GM21786 (cell line): ENCODE data around the gene AGAP1.

ENCODE experiments used
- ATAC-seq: cut with Tn5 transposase; IDR thresholded peaks from one replicate; pipeline ENCODE4 v1.9.1; 2021; ENCODE audit not compliant: unreplicated experiment

AGAP1 gene

DNA sequence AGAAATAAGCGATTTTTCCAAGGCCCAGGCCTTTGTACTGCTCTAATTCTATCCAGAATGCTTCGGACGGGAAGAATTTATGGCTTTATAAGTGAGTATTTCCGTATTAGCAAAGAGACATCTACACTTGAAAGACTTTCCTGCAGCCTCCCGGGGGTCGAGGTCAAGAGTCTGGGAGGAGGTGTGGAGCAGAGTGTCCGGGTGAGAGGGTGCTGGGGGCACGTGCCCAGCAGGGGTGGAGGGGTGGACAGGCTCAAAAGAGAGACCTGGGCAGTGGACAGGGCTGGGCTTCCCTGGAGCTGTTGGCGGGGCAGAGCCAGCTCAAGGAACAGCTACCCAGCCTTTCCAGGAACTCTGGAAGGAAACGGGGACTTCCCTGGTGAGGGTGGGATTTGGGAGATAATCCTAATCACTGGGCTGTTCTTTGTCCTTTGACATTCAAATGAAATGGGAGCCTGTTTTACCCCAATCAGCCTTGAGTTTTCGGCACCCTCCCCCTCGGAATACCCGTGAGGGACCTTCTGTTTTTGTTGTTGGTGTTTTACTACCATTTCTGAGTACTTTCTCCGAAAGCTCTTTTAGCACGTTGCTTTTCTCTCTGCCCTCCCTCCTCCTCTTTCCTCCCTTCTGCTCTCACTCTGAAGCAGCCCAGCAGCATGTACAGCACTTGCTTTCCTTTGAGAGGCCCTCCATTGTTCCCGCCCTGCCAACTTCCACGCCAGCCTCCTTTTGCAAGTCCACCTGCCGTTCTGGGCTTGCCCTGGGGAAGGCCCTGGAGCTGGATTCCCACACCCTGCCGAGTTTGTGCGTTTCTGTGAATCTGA is 164.7 kb downstream of the AGAP1 start:
- no peak for ATAC-seq

DNA sequence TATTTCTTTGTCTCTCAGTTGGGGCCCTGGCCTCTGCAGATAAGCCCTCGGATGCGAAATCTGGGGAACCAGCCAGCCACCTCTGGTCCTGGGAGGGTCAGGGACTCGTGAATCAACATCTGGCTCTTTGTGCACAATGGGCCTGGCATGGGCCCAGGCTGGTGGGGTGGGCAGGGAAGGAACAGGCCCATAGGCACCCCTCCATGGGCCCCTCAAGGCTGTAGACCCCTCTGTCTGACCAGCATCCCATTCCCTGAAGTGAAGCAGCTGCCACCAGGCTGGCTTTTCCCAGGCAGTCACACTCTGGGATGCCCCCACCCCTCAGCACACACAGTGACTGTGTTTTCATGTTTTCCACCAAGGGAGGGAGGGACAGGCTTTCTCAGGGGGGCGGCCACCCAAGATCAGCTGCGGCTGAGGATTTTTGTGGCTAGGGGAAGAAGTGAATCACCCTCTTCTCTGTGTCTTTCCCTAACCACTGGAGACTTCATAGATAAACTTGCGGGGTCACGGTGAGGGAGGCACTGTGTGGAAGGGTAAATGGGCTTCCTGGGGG is 166.0 kb downstream of the AGAP1 start:
- no peak for ATAC-seq

DNA sequence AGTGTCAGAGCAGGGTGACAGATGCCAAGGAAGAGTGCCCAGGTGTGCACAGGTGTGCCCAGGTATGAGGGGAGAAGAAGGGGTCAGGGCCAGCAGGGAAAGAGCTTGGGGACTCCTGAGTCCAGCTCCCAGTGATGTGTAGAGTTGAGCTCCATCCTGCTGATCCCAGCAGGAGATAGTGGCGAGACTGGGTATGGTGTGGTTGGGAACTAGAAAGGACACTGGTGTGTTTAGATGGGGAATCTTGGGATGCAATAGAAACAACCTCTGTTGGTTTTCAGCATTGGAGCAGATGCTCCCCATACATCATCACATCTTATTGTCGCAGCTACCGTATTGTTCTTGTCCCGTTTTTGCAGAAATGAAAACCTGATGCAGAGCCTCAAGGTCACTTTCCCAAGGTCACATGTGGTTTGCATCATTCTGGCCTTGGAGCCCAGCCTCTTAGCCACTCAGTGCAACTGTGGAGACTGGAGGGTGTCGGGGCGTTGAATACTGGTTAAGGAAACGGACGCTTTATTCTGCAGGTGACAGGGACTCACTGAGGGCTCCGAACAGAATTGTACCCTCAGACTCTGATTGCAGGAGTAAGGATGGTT is 166.7 kb downstream of the AGAP1 start:
- ATAC-seq: no peak

DNA sequence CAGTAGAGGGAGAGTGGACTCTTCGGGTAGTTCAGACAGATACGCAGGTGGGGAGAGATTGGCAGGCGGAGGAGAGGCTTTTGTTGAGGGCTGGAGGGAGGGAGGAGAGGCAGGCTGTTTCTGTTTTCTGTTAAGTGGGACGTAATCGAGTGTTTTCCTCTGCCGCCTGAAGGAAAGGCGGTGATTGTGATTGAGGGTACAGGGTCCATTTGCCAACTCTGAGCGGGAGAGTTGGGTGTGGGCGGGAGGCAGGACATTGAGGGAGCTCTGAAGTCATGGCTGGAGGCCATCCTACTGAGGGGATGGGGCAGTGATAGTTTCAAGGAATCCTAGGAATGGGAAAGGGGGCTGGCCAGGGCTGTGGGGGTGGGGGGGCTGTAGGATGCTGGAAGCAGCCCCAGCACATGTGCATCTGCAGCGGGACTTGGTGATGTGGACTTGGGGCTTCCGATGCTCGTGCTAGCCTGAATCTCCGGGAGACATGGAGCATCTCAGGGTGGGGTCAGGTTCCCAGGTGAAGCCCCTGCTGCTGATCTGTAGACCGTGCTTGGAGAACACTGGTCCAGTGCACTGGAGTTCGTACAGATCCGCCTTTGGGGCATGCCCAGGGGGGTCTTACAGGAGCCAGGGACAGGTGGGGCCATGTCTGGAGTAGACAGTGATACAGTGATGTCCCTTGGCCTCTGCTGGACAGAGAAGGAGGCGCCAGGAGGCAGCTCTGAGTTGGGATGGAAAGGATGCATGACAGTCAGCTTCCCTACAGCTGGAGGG is 167.5 kb downstream of the AGAP1 start:
- no peak for ATAC-seq

DNA sequence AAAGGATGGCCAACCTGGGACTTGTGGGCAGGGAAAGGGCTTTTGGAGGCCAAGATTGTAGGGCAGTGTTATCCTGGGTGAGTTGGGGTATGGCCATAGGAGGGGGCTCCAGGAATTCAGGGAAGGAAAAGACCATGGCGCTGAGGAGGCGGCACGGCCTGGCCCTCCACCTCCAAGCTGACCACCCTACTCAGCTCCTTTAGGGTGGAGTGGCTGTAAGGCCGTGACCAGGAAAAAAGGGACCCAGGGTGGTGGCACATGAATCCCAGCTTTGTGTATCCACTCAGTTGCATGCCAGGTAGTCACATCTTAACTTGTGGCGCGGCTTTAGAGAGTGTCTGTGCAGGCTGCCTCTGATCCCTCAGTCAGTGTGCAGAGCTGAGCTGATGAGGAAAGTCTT is 168.1 kb downstream of the AGAP1 start:
- no peak for ATAC-seq

DNA sequence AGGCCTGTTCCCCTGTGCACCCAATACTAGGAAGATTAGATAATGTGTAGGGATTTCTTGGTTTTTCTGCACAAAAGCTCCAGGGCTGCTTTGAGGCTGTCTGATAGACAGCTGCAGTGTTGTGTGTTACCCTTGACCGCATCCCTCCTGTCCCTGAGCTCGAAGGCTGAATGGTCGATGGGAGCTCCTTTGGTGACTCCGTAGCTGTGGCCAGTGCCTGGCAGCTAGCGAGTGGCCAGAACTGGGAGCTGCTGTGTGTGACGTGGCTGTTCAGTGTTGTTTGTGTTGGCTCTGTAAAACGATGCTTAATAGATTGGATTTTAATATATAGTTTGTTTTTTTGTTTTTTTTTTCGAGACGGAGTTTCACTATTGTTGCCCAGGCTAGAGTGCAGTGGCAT is 170.0 kb downstream of the AGAP1 start:
- ATAC-seq: no peak

DNA sequence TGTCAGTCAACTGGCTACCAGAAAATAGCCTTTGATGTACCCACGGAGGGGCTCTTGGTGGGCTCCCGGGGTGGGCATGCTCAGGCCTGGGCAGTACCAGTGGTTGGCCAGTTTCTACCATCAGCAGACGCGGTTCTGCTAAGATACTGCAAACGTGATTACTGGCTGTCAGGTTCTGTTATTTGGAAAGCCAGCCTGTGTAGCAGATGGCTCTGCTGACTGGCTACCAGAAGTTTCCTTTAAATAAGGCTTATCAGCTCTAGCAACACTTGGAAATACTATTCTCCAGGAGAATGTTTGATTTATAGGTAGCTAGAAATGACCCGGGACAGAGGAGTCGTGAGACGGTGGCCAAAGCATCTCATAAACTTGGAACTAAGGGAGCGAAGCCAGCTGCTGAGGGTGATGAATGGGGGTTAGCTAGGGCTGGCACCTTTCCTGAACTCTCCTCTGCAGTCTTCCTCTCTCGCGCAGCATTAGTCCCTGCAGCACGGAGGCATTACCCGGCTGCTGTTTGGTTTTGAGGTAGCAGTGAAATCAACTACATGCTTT is 171.9 kb downstream of the AGAP1 start:
- no peak for ATAC-seq

DNA sequence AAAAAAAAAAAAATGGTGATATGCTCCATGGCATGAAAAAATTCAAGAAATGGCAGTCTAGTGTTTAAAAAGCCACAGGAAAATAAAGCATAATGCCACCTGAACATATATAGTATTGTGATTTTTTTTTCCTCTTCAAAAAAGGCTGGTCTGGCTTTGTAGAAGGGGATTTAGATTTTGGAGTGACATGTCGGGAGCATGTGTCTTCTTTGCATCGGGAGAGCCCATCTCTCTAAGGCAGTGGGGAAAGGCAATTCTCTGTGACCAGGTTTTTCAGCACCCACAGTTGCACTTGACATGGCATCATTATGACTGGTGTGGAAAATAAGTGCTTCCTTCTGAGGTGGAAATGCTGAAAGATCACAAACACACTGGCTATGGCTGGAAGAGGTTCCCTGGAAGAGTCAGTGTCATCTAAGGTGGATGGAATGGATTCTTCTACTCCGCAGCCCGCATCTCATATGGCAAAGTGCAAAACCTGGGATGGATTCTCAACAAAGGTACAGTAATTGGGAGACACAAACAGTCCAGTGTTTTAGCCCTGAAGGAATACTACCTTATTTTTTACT is 172.5 kb downstream of the AGAP1 start:
- ATAC-seq: no peak

DNA sequence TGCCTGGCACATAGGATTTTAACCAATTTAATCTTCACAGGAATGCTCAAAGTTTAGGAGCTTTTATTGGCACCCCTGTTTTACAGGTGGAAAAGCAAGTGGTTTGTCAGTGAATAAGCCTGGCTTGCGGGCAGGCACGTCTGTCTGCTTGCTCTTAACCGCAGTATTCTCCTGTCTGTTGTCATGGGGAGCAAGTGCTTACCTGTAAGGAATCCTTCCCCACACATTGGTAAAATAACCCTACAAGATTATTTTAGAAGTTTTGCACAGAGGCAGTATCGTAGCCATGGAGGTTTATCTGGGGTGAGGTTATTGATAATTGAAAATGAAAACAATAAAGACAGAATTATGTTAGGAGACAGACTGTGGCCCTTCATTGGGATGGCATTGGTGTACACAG is 174.9 kb downstream of the AGAP1 start:
- ATAC-seq: no peak

DNA sequence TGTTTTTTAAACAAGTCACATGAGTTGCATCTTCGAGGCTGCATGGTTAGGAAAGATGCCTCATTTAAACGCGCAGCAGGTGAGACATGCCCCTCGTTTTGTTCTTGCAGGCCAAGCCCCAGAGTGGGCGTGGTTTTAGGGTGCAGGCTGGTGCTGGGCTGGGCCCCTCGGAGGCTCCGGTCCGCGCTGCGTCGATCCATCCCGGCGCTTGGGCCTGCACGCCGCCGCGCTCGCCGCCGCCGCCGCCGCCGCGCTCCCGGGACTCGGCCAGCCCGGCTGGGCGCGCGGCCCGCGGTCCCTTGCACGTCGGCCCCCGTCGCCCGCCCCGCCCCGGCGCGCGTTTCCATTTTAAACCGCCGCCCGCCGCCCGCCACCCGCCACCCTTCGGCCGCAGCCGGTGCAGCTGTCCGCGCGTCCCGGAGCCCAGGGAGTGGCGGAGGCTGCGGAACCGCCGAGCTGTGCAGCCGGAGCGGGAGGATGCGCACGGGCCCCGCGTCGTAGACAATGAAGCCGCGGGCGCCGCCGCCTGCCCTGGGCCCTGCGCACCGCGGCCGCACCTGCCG is 175.5 kb downstream of the AGAP1 start:
- ATAC-seq: no peak

DNA sequence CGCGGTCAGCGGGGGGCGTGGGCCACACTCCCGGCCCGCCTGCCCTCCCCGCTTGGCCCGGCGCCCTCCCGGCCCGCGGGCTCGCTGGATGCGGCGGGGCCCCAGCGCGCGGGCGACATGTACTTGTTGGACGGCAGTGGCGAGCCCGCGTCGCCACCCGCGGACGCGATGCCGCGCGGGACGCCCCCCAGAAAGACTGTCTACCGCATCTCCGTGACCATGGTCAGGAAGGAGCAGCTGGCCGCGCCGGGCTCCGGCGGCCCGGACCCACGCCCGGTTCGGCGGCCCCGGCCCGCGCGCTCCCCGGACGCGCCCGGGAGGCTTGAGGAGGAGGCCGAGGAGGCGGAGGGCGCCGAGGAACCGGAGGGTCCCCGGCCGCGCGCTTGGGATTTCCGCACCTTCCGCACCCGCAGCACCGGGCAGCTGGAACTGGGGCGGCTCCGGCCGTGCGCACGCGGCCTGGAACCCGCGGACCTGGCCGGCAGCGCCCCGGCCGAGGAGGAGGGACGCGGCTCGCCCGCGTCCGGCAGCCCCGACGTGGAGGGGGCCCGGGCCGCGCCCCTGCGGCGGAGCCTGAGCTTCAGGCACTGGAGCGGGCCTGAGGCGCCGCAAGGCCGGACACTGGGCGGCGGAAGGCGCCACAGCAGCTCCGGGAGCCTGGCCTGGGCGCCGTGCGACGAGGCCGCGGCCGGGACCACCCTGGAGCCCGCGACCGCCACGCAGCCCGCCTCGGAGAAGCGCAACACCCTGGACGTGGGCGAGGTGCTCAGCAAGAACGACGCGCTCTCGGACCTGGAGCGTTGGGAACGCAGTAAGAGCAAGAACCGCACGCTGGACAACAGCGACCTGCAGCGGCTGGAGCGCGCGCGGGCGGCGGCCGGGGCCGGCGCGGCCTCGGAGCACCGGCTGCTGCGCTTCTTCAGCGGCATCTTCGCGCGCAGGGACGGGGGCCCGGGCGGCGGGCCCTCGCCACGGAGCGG is 176.4 kb downstream of the AGAP1 start:
- ATAC-seq: no peak

DNA sequence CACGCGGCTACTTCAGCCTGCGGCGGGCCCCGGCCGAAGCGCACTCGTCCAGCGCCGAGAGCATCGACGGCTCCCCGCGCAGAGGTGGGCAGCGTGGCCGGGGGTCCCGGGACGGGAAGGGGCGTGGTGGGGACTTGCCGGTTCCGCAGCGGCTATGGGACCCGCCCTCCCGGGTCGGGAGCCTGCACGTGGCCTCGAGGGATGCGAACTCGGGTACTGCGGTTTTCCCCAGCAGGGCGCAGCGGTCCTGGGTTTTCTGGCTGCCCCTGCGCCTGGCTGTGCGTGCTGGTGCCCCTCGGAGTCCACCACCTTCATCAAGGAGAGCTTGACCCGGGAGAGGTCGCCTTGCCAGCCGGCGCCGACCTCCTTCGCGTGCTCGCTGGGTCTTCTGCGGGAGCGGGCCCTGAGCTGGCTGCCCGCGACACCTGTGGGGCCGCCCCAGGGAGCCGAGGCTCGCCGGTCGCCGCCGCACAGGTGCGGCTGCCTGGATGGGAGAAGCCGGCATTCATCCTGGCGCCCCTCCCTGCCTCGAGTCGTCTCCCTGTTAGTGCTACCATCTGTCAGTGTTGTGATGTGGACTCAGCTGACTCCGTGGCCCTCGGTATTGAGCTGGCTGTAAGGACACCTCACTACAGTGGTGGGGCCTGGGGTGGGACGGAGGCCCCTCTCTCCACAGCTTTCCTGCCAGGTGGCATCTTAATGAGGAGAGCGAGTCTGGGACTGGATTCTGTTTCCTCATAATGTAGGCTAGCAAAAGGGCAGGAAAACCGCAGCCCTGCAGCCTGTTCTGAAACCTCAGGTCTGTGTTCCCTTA is 177.3 kb downstream of the AGAP1 start:
- no peak for ATAC-seq

DNA sequence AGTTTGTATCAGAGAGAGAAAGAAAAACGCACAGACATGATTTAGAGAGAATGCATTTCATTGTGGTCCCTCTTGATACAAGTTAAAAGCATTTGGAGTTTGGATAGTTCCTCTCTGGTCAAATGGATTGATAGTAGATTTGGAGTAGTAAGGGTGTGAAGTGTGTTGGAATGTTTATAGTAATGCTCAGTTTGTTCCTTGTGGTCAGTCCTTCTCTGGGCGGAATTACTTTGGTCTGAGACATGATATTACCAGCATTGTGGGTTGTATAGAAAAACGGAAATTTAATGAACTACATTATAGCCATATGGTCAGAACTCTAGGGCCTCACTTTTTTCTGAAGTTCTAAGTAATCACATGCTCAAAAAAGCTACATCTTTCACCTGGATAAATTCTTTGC is 178.9 kb downstream of the AGAP1 start:
- no peak for ATAC-seq

DNA sequence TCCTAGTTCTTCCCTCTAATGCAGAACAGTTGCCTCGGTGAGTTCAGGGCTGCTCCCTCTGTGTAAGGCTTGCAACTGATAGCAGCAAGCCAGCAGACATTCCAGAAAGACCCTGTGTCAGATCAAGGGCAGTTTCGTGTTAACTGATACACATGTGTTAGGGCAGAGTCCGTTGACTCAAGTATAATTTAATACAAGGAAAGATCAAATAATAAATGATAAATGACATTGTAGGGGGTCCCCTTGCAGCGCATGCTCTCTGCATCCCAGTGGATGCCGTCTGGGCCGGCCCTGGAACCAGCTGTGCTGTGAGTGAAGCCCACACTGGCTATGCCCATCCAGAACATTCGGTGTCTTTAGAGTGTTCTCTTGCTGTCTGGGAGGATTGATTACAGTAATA is 180.3 kb downstream of the AGAP1 start:
- no peak for ATAC-seq

DNA sequence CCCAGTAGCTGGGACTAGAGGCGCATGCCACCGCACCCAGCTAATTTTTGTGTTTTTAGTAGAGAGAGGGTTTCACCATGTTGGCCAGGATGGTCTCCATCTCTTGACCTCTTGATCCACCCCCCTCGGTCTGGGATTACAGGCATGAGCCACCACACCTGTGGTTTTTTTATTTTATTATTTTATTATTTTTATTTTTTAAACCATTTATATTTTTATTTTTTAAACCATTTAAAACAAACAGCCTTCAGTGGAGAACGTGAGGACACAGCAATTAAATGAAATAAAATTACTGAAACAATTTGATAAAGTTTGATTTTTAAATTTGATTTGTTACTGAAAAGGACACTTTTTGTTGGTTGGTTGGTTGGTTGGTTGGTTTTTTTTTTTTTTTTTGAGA is 181.0 kb downstream of the AGAP1 start:
- ATAC-seq: no peak

DNA sequence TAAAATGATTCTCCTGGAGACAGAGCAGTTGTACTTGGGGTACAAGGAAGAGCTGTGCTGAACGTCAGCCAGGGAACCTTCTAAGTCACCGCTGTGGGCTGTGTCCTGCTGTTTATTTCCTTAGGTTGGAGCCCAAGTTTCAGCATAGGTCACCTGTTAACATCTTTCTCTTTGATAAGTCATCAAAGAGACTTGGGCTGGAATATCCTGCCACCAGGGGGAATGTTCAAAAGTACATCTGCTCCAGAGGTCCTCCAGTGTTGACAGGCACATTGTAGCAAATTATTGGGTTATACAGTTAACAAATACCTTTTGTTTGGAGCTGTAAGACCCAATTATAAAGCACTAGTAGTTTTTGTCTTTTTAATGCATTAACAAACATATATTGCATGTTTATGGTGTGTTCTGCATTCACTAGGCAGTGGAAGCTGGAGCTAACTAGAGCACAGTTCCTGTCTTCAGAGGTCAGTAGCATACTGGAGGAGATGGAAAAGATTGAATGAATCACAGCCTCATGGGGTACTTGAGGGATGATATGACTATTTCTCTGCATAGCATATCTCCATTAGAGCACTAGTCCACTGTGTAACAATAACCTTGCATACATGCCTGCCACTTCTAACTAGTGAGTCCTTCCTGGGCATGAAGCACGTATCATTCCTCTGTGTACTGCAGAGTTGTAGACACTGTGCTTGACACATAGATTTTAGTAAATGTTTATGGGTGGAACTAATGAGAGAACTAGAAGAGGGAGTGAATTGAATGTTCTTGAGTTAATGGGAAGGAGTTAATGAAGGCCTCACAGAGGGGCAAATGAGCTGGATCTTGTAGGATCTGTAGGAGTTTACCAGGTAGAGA is 182.1 kb downstream of the AGAP1 start:
- ATAC-seq: no peak

DNA sequence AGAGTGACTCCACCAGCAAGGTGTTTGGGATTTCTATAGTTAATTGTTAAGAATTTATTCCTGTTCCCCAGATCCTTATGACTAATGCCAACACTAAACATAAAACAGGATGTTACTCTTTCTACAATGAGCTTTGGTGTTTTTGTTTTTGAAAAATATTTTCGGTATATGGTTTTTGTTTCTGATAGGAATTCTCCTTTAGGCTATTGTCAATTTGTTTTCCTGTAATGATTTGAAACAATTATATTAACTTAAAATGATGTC is 182.6 kb downstream of the AGAP1 start:
- ATAC-seq: no peak

DNA sequence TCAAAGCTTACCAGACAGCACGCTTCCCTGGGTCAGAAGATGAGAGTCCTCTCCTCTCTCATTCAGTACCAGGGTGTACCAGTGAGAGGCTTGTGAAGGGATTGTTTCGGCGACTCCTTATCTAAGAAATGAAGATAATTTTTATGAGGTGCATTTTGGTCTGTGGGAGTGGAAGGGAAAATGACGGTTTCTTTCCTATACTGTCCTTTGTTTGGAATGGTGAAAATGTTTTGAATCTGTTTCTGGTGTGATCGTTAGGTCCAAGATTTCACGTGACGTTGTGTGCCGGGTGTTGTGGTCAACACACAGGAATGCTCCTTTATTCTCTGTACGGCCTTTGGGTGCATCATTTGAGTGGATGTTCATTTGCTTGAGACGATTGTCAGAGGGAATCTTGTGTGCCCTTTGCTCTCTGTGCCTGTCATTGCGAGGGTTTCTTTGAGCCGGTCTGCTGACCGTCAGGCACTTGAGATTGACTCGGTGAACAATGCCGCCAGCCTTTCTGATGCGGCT is 183.5 kb downstream of the AGAP1 start:
- ATAC-seq: no peak
